H1 (cell line): ENCODE results near the gene KCTD16. TPM values are rescaled to one million over a fixed set of nuclear protein-coding genes. Genes with fewer than 3 reads are reported as not detected.

Source experiments
- CTCF ChIA-PET: fragments of 300-600 bp; sonication (Branson Sonifier 250); formaldehyde crosslinking; loops from one replicate; lab custom pipeline; 2021; ENCODE audit not compliant: partially characterized antibody; lab: Charles Lee
- POLR2A ChIA-PET: fragments of 300-600 bp; sonication (Branson Sonifier 250); formaldehyde crosslinking; loops from one replicate; lab custom pipeline; 2021; ENCODE audit warnings: inconsistent platforms; ENCODE audit not compliant: partially characterized antibody; lab: Charles Lee
- DNase-seq, 2 experiments: peaks; one replicate each; pipeline versions ENCODE4 v3.0.0 to v3.0.0-alpha.2; 2010 to 2022; ENCODE audit warnings: low spot score in 2 of 2, low read depth in 1 of 2, mixed read lengths in 1 of 2
- FAIRE-seq: peaks from 2 replicates; lab custom pipeline; 2011; peaks lifted over from hg19 to GRCh38; lab: Jason Lieb, UNC
- H2AFZ ChIP-seq: 2 replicates; pipeline ENCODE4 v1.8.1; 2012; ENCODE audit warnings: low read length, inconsistent platforms
- H2AK5ac ChIP-seq: 2 replicates; pipeline ENCODE4 v1.6.1; 2013; ENCODE audit warnings: low read depth, low read length
- H2BK120ac ChIP-seq: replicated peaks from 2 replicates; pipeline ENCODE3; 2013; ENCODE audit warnings: low read depth, low read length, inconsistent platforms
- H2BK12ac ChIP-seq: 2 replicates; pipeline ENCODE4 v1.6.1; 2013; ENCODE audit warnings: low read depth, low read length
- H2BK15ac ChIP-seq: 2 replicates; pipeline ENCODE4 v1.6.1; 2013; ENCODE audit warnings: low read length
- H2BK20ac ChIP-seq: 2 replicates; pipeline ENCODE4 v1.6.1; 2013; ENCODE audit warnings: low read length
- H2BK5ac ChIP-seq: 2 replicates; pipeline ENCODE4 v1.6.1; 2013; ENCODE audit warnings: low read depth, low read length
- H3K14ac ChIP-seq: 2 replicates; pipeline ENCODE4 v1.6.1; 2013; ENCODE audit warnings: inconsistent platforms; ENCODE audit not compliant: insufficient read length
- H3K18ac ChIP-seq: 2 replicates; pipeline ENCODE4 v1.6.1; 2013; ENCODE audit warnings: low read length; ENCODE audit errors: extremely low read depth
- H3K23ac ChIP-seq: 2 replicates; pipeline ENCODE4 v1.6.1; 2013; ENCODE audit warnings: inconsistent platforms; ENCODE audit not compliant: insufficient read length
- H3K23me2 ChIP-seq: 2 replicates; pipeline ENCODE4 v1.6.1; 2013; ENCODE audit warnings: low read depth, low read length
- H3K27ac ChIP-seq: 2 replicates; pipeline ENCODE4 v1.6.1; 2011; ENCODE audit warnings: low read depth, low read length, inconsistent platforms
- H3K27me3 ChIP-seq, 4 experiments: replicated peaks in 1 of 4; 1 replicate in 1 of 4; 2 replicates in 3 of 4; pipeline versions ENCODE4 v1.6.1 to v1.8.1; 2011 to 2013; ENCODE audit warnings: low read length in 3 of 4, mild to moderate bottlenecking in 3 of 4, inconsistent platforms in 2 of 4, mixed read lengths in 2 of 4, moderate library complexity in 1 of 4; ENCODE audit not compliant: control insufficient read depth in 3 of 4, insufficient read depth in 3 of 4; ENCODE audit errors: extremely low read depth in 1 of 4
- H3K36me3 ChIP-seq, 4 experiments: 2 replicates each; pipeline versions ENCODE4 v1.6.1 to v1.8.1; 2011 to 2013; ENCODE audit warnings: mild to moderate bottlenecking in 4 of 4, low read length in 3 of 4, moderate library complexity in 2 of 4, control low read depth in 1 of 4, inconsistent platforms in 1 of 4; ENCODE audit not compliant: insufficient read depth in 4 of 4, control insufficient read depth in 2 of 4
- H3K4ac ChIP-seq: replicated peaks from 2 replicates; pipeline ENCODE3; 2013; ENCODE audit warnings: low read length, low read depth, mixed read lengths, inconsistent platforms; ENCODE audit not compliant: insufficient read length
- H3K4me1 ChIP-seq, 4 experiments: replicated peaks in 1 of 4; 1 replicate in 1 of 4; 2 replicates in 3 of 4; pipeline versions ENCODE4 v1.6.1 to v1.8.1; 2011 to 2013; ENCODE audit warnings: low read length in 3 of 4, inconsistent platforms in 2 of 4, mixed read lengths in 1 of 4; ENCODE audit not compliant: insufficient read depth in 4 of 4, control insufficient read depth in 3 of 4
- H3K4me2 ChIP-seq, 2 experiments: 2 replicates each; pipeline versions ENCODE4 v1.6.1 to v1.8.1; 2011 to 2013; ENCODE audit warnings: low read depth in 2 of 2, low read length in 2 of 2, control low read depth in 1 of 2, inconsistent platforms in 1 of 2, mild to moderate bottlenecking in 1 of 2; ENCODE audit not compliant: insufficient read depth in 1 of 2
- H3K4me3 ChIP-seq, 4 experiments: fragments of 200-600, 300-600 bp in 1 of 4; sonication (generic), shearing (Covaris generic), sonication (Bioruptor Twin) in 1 of 4; 2 replicates each; pipeline versions ENCODE4 v1.5.1 to v1.8.1; 2011 to 2016; ENCODE audit warnings: low read length in 4 of 4, low read depth in 3 of 4, control low read depth in 2 of 4, inconsistent platforms in 2 of 4, mild to moderate bottlenecking in 2 of 4, mixed read lengths in 1 of 4, moderate library complexity in 1 of 4; ENCODE audit not compliant: insufficient read depth in 2 of 4; ENCODE audit errors: extremely low read depth in 1 of 4
- H3K56ac ChIP-seq: replicated peaks from 2 replicates; pipeline ENCODE3; 2013; ENCODE audit warnings: low read depth, mild to moderate bottlenecking, mixed read lengths, low read length, inconsistent platforms; ENCODE audit not compliant: insufficient read length
- H3K79me1 ChIP-seq: 2 replicates; pipeline ENCODE4 v1.6.1; 2013; ENCODE audit warnings: low read depth, low read length, control low read depth
- H3K79me2 ChIP-seq, 2 experiments: 2 replicates each; pipeline versions ENCODE4 v1.6.1 to v1.8.1; 2012 to 2013; ENCODE audit warnings: low read length in 2 of 2, mild to moderate bottlenecking in 2 of 2, inconsistent platforms in 1 of 2; ENCODE audit not compliant: insufficient read depth in 2 of 2, control insufficient read depth in 1 of 2
- H3K9ac ChIP-seq, 4 experiments: replicated peaks in 1 of 4; 1 replicate in 1 of 4; 2 replicates in 3 of 4; pipeline versions ENCODE4 v1.6.1 to v1.8.1; 2011 to 2013; ENCODE audit warnings: low read depth in 3 of 4, low read length in 3 of 4, control low read depth in 2 of 4, mild to moderate bottlenecking in 2 of 4, moderate library complexity in 2 of 4, inconsistent platforms in 1 of 4; ENCODE audit errors: extremely low read depth in 1 of 4
- H3K9me3 ChIP-seq, 2 experiments: 2 replicates each; pipeline versions ENCODE4 v1.6.1 to v1.8.1; 2012 to 2013; ENCODE audit warnings: mild to moderate bottlenecking in 2 of 2, moderate library complexity in 2 of 2, control low read depth in 1 of 2, inconsistent platforms in 1 of 2, low read depth in 1 of 2, low read length in 1 of 2, mixed read lengths in 1 of 2; ENCODE audit not compliant: insufficient read depth in 2 of 2
- H4K20me1 ChIP-seq, 2 experiments: replicated peaks in 1 of 2; 2 replicates each; pipeline versions ENCODE3 to v1.8.1; 2011 to 2013; ENCODE audit warnings: inconsistent platforms in 2 of 2, low read length in 2 of 2, mild to moderate bottlenecking in 1 of 2; ENCODE audit not compliant: insufficient read depth in 2 of 2, control insufficient read depth in 1 of 2
- H4K5ac ChIP-seq: 2 replicates; pipeline ENCODE4 v1.6.1; 2013; ENCODE audit warnings: low read length, low read depth, mixed read lengths, inconsistent platforms; ENCODE audit not compliant: insufficient read length
- H4K8ac ChIP-seq: 2 replicates; pipeline ENCODE4 v1.8.0; 2013; ENCODE audit warnings: mild to moderate bottlenecking, moderate library complexity, low read length, inconsistent platforms; ENCODE audit not compliant: insufficient read depth; ENCODE audit errors: extremely low read depth
- H4K91ac ChIP-seq: replicated peaks from 2 replicates; pipeline ENCODE3; 2013; ENCODE audit warnings: low read length, mixed read lengths, inconsistent platforms; ENCODE audit not compliant: insufficient read length
- RXRA ChIP-seq: IDR thresholded peaks from 2 replicates; pipeline ENCODE4 v1.6.1; 2011; ENCODE audit warnings: low read depth, mild to moderate bottlenecking, low read length, moderate library complexity; ENCODE audit not compliant: insufficient read depth
- SAP30 ChIP-seq: fragments of 300-600 bp; sonication (generic); IDR thresholded peaks from 2 replicates; pipeline ENCODE4 v1.7.1; 2012; ENCODE audit warnings: low read length, moderate library complexity, mild to moderate bottlenecking, inconsistent platforms; ENCODE audit not compliant: insufficient read depth, insufficient replicate concordance
- SIN3A ChIP-seq, 2 experiments: IDR thresholded peaks in 1 of 2; conservative IDR thresholded peaks in 1 of 2; 2 replicates each; pipeline ENCODE4 v1.6.1; 2011 to 2012; ENCODE audit warnings: low read length in 2 of 2, improper control_type of control experiment in 1 of 2, low read depth in 1 of 2, mild to moderate bottlenecking in 1 of 2
- TCF12 ChIP-seq: IDR thresholded peaks from 2 replicates; pipeline ENCODE4 v1.6.1; 2011; ENCODE audit warnings: low read depth, mild to moderate bottlenecking, low read length
- WGBS, 2 experiments: shearing (Covaris generic) in 1 of 2; methylation state at CpG; one replicate each; pipeline versions ENCODE4 v1.1.6 to v1.1.7; 2013 to 2015; ENCODE audit warnings: low lambda C conversion rate in 2 of 2, mixed read lengths in 2 of 2, inconsistent platforms in 1 of 2, low coverage in 1 of 2, missing lambda C conversion rate in 1 of 2; ENCODE audit not compliant: insufficient replicate concordance in 2 of 2, insufficient coverage in 1 of 2, insufficient read length in 1 of 2; ENCODE audit errors: extremely low coverage in 1 of 2, missing lambda C conversion rate in 1 of 2; 5-methylcytosine and 5-hydroxymethylcytosine counted together
- polyA plus RNA-seq, 7 experiments: library from polyadenylated mRNA; depleted of rRNA in 3 of 7; stranded (reverse) in 5 of 7; unstranded in 2 of 7; fragments of >200 nt in 5 of 7; fragments of 200-250 nt in 2 of 7; gene quantifications; 1 replicate in 5 of 7; 2 replicates in 1 of 7; 4 replicates in 1 of 7; pipeline versions ENCODE4 v1.2.1 to v1.2.3, GENCODE V29; 2011 to 2013; ENCODE audit warnings: missing spikeins in 2 of 7, mixed read lengths in 2 of 7
- total RNA-seq: library from RNA; stranded (reverse); fragmentation: NEBNext Ultra II Directional; extraction: Animal tissue kit (Norgen Biotek cat#: 25700); gene quantifications from 2 replicates; pipeline ENCODE4 v1.2.1, GENCODE V29; 2021

The KCTD16 gene
- total and polyA plus RNA-seq, 2 of the 8 experiments (the other 6 are each of a cell fraction or from before 2014, with no cell fraction given), result 0.03 to 0.24 TPM

- WGBS, 2 experiments, result 93% methylated on average over 1 of the region's 1 CpG; no CpG with 5 or more reads in 1 of the 2 experiments
- no peaks in the 10 kb centered on the region for H3K36me3 ChIP-seq
These were observed 162.8 kb downstream of the KCTD16 start for GRCh38 chr5:144333336-144333920.

More at GRCh38 chr5:144333336-144333920, 162.8 kb downstream of the KCTD16 start:
- Histone ChIP-seq H3K23ac (no peak overlapping the region), H3K79me2 (no peaks in the 10 kb centered on the region), H3K9me3 (no peaks in the 10 kb centered on the region), H3K18ac (no peak overlapping the region), H3K27me3 (no peaks in the 10 kb centered on the region), H3K9ac (no peak overlapping the region), H3K4me3 (no peak overlapping the region), H3K56ac (no peak overlapping the region), H2BK12ac (no peak overlapping the region), H2AFZ (peak overlapping the region; percentile 63; the same call in 1 of the 2 replicates), H3K14ac (no peak overlapping the region), H4K5ac (no peak overlapping the region), H3K79me1 (no peaks in the 10 kb centered on the region)
- FAIRE-seq, result no peak
- TF ChIP-seq RXRA (no peak), SAP30 (no peak), SIN3A (conservative IDR thresholded peaks at IDR 0.05 in 1 of 2, IDR thresholded peaks at IDR 0.05 in 1 of 2; ENCODE audit: low read depth in 1 of 2, low read length in 2 of 2) (no peak), TCF12 (no peak)
- TF ChIP-seq, all 59 proteins: peak for 0
- H2BK20ac ChIP-seq, result peak overlapping the region; percentile 37; the same call in 1 of the 2 replicates
- DNase-seq, result no peak
- no peak overlapping the region for H2BK15ac ChIP-seq
- H4K91ac ChIP-seq, result peak overlapping the region; percentile 3
- no peak overlapping the region for H2BK120ac ChIP-seq
- H4K20me1 ChIP-seq, result no peaks in the 10 kb centered on the region
- POLR2A ChIA-PET, result no interaction called here
- no peaks in the 10 kb centered on the region for H3K4me1 ChIP-seq
- no peak overlapping the region for H4K8ac ChIP-seq
- CTCF ChIA-PET, result interaction anchor here (0.6 to 8.3 kb wide), 19 partner anchors 8 to 1716 kb away, joined by 3 to 70 read pairs (median 4); no protein-coding TSS in a partner anchor
- no peak overlapping the region for H3K27ac ChIP-seq
- H2AK5ac ChIP-seq, result no peak overlapping the region
- H3K4ac ChIP-seq, result no peak overlapping the region
- peak overlapping the region; percentile 30; the same call in 1 of the 2 replicates for H2BK5ac ChIP-seq
- H3K23me2 ChIP-seq, result no peaks in the 10 kb centered on the region
- H3K4me2 ChIP-seq, result no peak overlapping the region
